SU-DHL-6 (cell line): ENCODE results near the gene ENPP5.

Experiments
- EZH2phosphoT487 ChIP-seq: fragments of 200-600 bp; sonication (generic), shearing (Covaris generic); conservative IDR thresholded peaks from 2 replicates; pipeline ENCODE4 v1.6.1; 2018; ENCODE audit warnings: mild to moderate bottlenecking, antibody characterized with exemption, low read length, moderate library complexity, mixed read lengths
- TF ChIP-seq, protein P1 (sequence below): fragments of 200-600 bp; sonication (generic); IDR thresholded peaks from one replicate; pipeline ENCODE4 v1.5.1; 2017; ENCODE audit warnings: antibody characterized with exemption, mild to moderate bottlenecking, low read length, moderate library complexity; ENCODE audit not compliant: insufficient read depth, poor library complexity, severe bottlenecking

DNA sequence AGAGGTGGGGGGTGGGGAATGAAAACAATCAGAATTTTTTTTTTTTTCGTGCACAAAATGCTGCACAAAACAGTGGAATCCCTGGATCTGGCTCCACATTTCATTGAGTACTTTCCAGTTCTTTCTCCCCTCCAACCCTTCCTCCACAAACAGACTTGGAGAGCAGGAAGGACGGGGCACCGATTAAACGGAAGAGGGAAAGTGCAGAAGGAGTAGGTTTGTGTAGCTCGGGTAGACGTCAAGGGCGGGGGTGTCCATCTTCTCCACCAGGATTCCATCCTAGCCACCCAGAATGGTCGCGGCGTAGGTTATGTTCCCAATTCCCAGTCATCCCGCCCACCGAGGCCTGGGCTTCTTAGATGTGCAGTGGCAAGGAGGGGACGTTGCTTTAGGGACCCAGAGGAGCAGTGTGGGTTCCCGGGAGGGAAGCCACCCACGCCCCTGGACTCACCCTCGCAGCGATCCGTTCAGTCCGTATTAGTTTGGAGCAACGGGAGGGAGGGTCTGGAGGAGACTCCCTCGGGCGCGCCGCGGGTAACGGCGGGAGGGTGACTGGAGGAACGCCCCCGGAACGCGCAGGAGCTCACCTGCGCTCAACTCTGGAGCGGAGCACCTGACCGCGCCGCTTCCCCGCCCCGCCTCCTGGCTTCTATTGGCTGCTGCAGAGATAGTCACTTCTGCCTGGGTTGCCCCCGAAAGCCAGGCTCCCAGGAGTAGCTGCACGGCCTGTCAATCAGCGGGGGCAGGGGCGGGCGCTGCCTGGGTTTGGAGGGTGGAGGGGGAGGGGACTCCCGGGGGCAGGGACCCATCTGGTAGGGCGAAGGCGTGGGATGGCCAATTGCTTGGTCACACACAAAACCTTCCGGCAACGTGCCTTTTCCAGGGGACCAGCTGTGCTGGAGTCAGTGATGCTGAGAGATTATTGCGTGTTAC, at the start of gene ENPP5:
- TF ChIP-seq, protein P1, sequence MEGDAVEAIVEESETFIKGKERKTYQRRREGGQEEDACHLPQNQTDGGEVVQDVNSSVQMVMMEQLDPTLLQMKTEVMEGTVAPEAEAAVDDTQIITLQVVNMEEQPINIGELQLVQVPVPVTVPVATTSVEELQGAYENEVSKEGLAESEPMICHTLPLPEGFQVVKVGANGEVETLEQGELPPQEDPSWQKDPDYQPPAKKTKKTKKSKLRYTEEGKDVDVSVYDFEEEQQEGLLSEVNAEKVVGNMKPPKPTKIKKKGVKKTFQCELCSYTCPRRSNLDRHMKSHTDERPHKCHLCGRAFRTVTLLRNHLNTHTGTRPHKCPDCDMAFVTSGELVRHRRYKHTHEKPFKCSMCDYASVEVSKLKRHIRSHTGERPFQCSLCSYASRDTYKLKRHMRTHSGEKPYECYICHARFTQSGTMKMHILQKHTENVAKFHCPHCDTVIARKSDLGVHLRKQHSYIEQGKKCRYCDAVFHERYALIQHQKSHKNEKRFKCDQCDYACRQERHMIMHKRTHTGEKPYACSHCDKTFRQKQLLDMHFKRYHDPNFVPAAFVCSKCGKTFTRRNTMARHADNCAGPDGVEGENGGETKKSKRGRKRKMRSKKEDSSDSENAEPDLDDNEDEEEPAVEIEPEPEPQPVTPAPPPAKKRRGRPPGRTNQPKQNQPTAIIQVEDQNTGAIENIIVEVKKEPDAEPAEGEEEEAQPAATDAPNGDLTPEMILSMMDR, result no peak
- no peak for TF ChIP-seq EZH2phosphoT487
